GM18520 (cell line): Measurements from ENCODE around the gene UBE2L5.

Experiments used
- ATAC-seq: cut with Tn5 transposase; IDR thresholded peaks from one replicate; pipeline ENCODE4 v1.9.1; 2021; ENCODE audit not compliant: unreplicated experiment

Gene UBE2L5

GRCh38 chr13:30422054-30422839 is at the start of gene UBE2L5:
UBE2L5 (plus strand) TSS chr13:30422493; CDS start chr13:30427991, 5,498 bp downstream.
- ATAC-seq = peak; percentile 67

- peak; percentile 25 for ATAC-seq
Measured at GRCh38 chr13:30373727-30374126, 48.6 kb upstream of the UBE2L5 start.

GRCh38 chr13:30375265-30375835 is 46.9 kb upstream of the UBE2L5 start:
- ATAC-seq = no peak

GRCh38 chr13:30376426-30377311 is 45.6 kb upstream of the UBE2L5 start:
- peak; percentile 46 for ATAC-seq

- ATAC-seq = no peak
Measured at GRCh38 chr13:30377312-30377685, 45.0 kb upstream of the UBE2L5 start.

- no peak for ATAC-seq
Measured at GRCh38 chr13:30378191-30378590, 44.1 kb upstream of the UBE2L5 start.

GRCh38 chr13:30381049-30381448 is 41.2 kb upstream of the UBE2L5 start:
- no peak for ATAC-seq

- ATAC-seq = no peak
Measured at GRCh38 chr13:30382836-30383525, 39.3 kb upstream of the UBE2L5 start.

GRCh38 chr13:30388406-30389283 is 33.6 kb upstream of the UBE2L5 start:
- ATAC-seq = no peak

- ATAC-seq = no peak
Measured at GRCh38 chr13:30391956-30392680, 30.2 kb upstream of the UBE2L5 start.

GRCh38 chr13:30392681-30393045 is 29.6 kb upstream of the UBE2L5 start:
- ATAC-seq = no peak

- ATAC-seq = peak; percentile 44
Measured at GRCh38 chr13:30394751-30395191, 27.5 kb upstream of the UBE2L5 start.

GRCh38 chr13:30395192-30396158 is 26.8 kb upstream of the UBE2L5 start:
- peak; percentile 51 for ATAC-seq

- no peak for ATAC-seq
Measured at GRCh38 chr13:30396434-30397075, 25.7 kb upstream of the UBE2L5 start.

GRCh38 chr13:30398601-30399072 is 23.7 kb upstream of the UBE2L5 start:
- ATAC-seq = no peak

- ATAC-seq = no peak
Measured at GRCh38 chr13:30400376-30400775, 21.9 kb upstream of the UBE2L5 start.

GRCh38 chr13:30401347-30401746 is 20.9 kb upstream of the UBE2L5 start:
- ATAC-seq = no peak

- ATAC-seq = no peak
Measured at GRCh38 chr13:30403456-30403855, 18.8 kb upstream of the UBE2L5 start.
